HEK293 (cell line): ENCODE data around the gene FNDC1.
A peak's percentile ranks its signal among the peaks of the same experiment; 100 is the strongest.
"Not testable (repeated sequence)": the region's sequence is repeated elsewhere in the genome, so short reads cannot be mapped to it uniquely, and the experiment has no call there.

Experiments used
- CTCF ChIA-PET: fragments of 350-600 bp; formaldehyde crosslinking; extraction: SDS; loops from one replicate; lab custom pipeline; 2021; ENCODE audit warnings: antibody characterized with exemption; lab: Yijun Ruan, JAX
- POLR2A ChIA-PET: fragments of 300-600 bp; formaldehyde crosslinking; extraction: SDS; loops from one replicate; lab custom pipeline; 2020; ENCODE audit warnings: antibody characterized with exemption, inconsistent platforms; lab: Yijun Ruan, JAX
- H3K27ac ChIP-seq: fragments of 200-500 bp; sonication (Bioruptor generic); 2 replicates; pipeline ENCODE4 v1.5.1; 2014; ENCODE audit warnings: low read depth, low read length, control low read depth, inconsistent platforms; ENCODE audit errors: extremely low read depth
- H3K36me3 ChIP-seq, 2 experiments: fragments of 200-500 bp in 1 of 2; sonication (Bioruptor generic) in 1 of 2; 1 replicate in 1 of 2; 2 replicates in 1 of 2; pipeline ENCODE4 v1.5.1; 2014 to 2017; ENCODE audit warnings: inconsistent platforms in 2 of 2, low read length in 2 of 2; ENCODE audit not compliant: control insufficient read depth in 2 of 2, insufficient read depth in 1 of 2
- H3K4me1 ChIP-seq: fragments of 200-500 bp; sonication (Bioruptor generic); 2 replicates; pipeline ENCODE4 v1.5.1; 2014; ENCODE audit warnings: mild to moderate bottlenecking, low read length, inconsistent platforms; ENCODE audit not compliant: control insufficient read depth, insufficient read depth
- H3K4me3 ChIP-seq: 2 replicates; pipeline ENCODE4 v1.5.1; 2011; ENCODE audit warnings: low read depth, mild to moderate bottlenecking, control low read depth, low read length, moderate library complexity
- H3K9me3 ChIP-seq: fragments of 200-500 bp; sonication (Bioruptor generic); 2 replicates; pipeline ENCODE4 v1.5.1; 2014; ENCODE audit warnings: low read depth, low read length, inconsistent platforms; ENCODE audit not compliant: control insufficient read depth, insufficient read depth
- AEBP2 ChIP-seq: fragments of 450-650 bp; formaldehyde crosslinking; IDR thresholded peaks from 2 replicates; pipeline ENCODE4 v1.5.1; 2016; ENCODE audit warnings: missing biosample characterization, missing genetic modification characterization, borderline replicate concordance
- BCL11B ChIP-seq: fragments of 450-650 bp; formaldehyde crosslinking; IDR thresholded peaks from 2 replicates; pipeline ENCODE4 v1.5.1; 2016; ENCODE audit warnings: low read depth, missing biosample characterization, missing genetic modification characterization
- EGR2 ChIP-seq: fragments of 450-650 bp; formaldehyde crosslinking; IDR thresholded peaks from 2 replicates; pipeline ENCODE4 v1.5.1; 2016; ENCODE audit warnings: low read depth, missing biosample characterization, missing genetic modification characterization
- IKZF3 ChIP-seq: fragments of 450-650 bp; IDR thresholded peaks from 2 replicates; pipeline ENCODE4 v1.5.0; 2018; ENCODE audit warnings: missing biosample characterization, mild to moderate bottlenecking, missing genetic modification characterization, moderate library complexity
- PRDM6 ChIP-seq: fragments of 450-650 bp; formaldehyde crosslinking; IDR thresholded peaks from 2 replicates; pipeline ENCODE4 v1.5.1; 2017; ENCODE audit warnings: missing biosample characterization, missing genetic modification characterization
- SCRT1 ChIP-seq: fragments of 450-650 bp; formaldehyde crosslinking; IDR thresholded peaks from 2 replicates; pipeline ENCODE4 v1.5.1; 2016; ENCODE audit warnings: missing biosample characterization, missing genetic modification characterization, borderline replicate concordance
- SCRT2 ChIP-seq: fragments of 450-650 bp; formaldehyde crosslinking; IDR thresholded peaks from 2 replicates; pipeline ENCODE4 v1.5.1; 2016; ENCODE audit warnings: missing biosample characterization, missing genetic modification characterization
- SETDB1 ChIP-seq: IDR thresholded peaks from one replicate; pipeline ENCODE4 v1.6.1; 2017; ENCODE audit warnings: mild to moderate bottlenecking, low read length, moderate library complexity, mixed read lengths; ENCODE audit not compliant: insufficient read length
- WT1 ChIP-seq: fragments of 450-650 bp; formaldehyde crosslinking; IDR thresholded peaks from 2 replicates; pipeline ENCODE4 v1.5.1; 2016; ENCODE audit warnings: missing biosample characterization, missing genetic modification characterization
- ZBTB26 ChIP-seq: fragments of 450-650 bp; formaldehyde crosslinking; optimal IDR thresholded peaks from 2 replicates; pipeline ENCODE3; 2016; ENCODE audit warnings: missing biosample characterization, mild to moderate bottlenecking, missing genetic modification characterization
- ZFP37 ChIP-seq: fragments of 450-650 bp; formaldehyde crosslinking; IDR thresholded peaks from 2 replicates; pipeline ENCODE4 v1.5.1; 2016; ENCODE audit warnings: missing biosample characterization, missing genetic modification characterization
- ZNF146 ChIP-seq: fragments of 450-650 bp; formaldehyde crosslinking; IDR thresholded peaks from 2 replicates; pipeline ENCODE4 v1.5.1; 2016; ENCODE audit warnings: missing biosample characterization, missing genetic modification characterization
- ZNF174 ChIP-seq: fragments of 450-650 bp; formaldehyde crosslinking; IDR thresholded peaks from 2 replicates; pipeline ENCODE4 v1.5.0; 2017; ENCODE audit warnings: missing biosample characterization, mild to moderate bottlenecking, missing genetic modification characterization
- ZNF280D ChIP-seq: fragments of 450-650 bp; formaldehyde crosslinking; IDR thresholded peaks from 2 replicates; pipeline ENCODE4 v1.5.1; 2016; ENCODE audit warnings: missing biosample characterization, missing genetic modification characterization
- ZNF362 ChIP-seq: fragments of 450-650 bp; formaldehyde crosslinking; IDR thresholded peaks from 2 replicates; pipeline ENCODE4 v1.5.1; 2016; ENCODE audit warnings: missing biosample characterization, missing genetic modification characterization
- ZNF488 ChIP-seq: fragments of 450-650 bp; formaldehyde crosslinking; IDR thresholded peaks from 2 replicates; pipeline ENCODE4 v1.5.1; 2016; ENCODE audit warnings: missing biosample characterization, missing genetic modification characterization
- ZNF585B ChIP-seq: fragments of 450-650 bp; formaldehyde crosslinking; IDR thresholded peaks from 2 replicates; pipeline ENCODE4 v1.5.1; 2016; ENCODE audit warnings: missing biosample characterization, missing genetic modification characterization
- ZNF677 ChIP-seq: fragments of 450-650 bp; IDR thresholded peaks from 2 replicates; pipeline ENCODE4 v1.5.0; 2018; ENCODE audit warnings: missing biosample characterization, mild to moderate bottlenecking, missing genetic modification characterization, moderate library complexity
- ZSCAN30 ChIP-seq: fragments of 450-650 bp; IDR thresholded peaks from 2 replicates; pipeline ENCODE4 v1.5.1; 2018; ENCODE audit warnings: missing biosample characterization, mild to moderate bottlenecking, missing genetic modification characterization, moderate library complexity

Gene FNDC1

GRCh38 chr6:159282421-159282820, 113.2 kb downstream of the FNDC1 start:
- TF ChIP-seq SETDB1 = no peak
- no peak for TF ChIP-seq PRDM6 (tag by site-specific recombination)
- no peak for TF ChIP-seq ZNF488 (tag by site-specific recombination)
- no peak for TF ChIP-seq ZNF677 (tag by site-specific recombination)
- Histone ChIP-seq H3K4me1 (peaks cover 5% of the 10 kb centered on the region; the same call in 1 of the 2 replicates), H3K9me3 (no peaks in the 10 kb centered on the region), H3K36me3 (no peaks in the 10 kb centered on the region), H3K27ac (no peak overlapping the region), H3K4me3 (no peak overlapping the region)
- CTCF ChIA-PET = interaction anchor here (0.5 kb wide), 1 partner anchor 203 kb away, joined by 3 read pairs; no protein-coding TSS in a partner anchor
- POLR2A ChIA-PET = no interaction called here

- H3K36me3 ChIP-seq, H3K9me3 ChIP-seq, H3K27ac ChIP-seq, POLR2A ChIA-PET, CTCF ChIA-PET, H3K4me1 ChIP-seq, H3K4me3 ChIP-seq: not testable (repeated sequence)
- 0 out of 2 replicates have a peak, but pooled peaks have one; percentile 23 for TF ChIP-seq ZNF280D
- peak; percentile 84 for TF ChIP-seq ZNF146 (tag by site-specific recombination)
Measured at GRCh38 chr6:159284661-159285060, 115.5 kb downstream of the FNDC1 start.

GRCh38 chr6:159298840-159299239, 129.6 kb downstream of the FNDC1 start:
- CTCF ChIA-PET = interaction anchor here (0.7 to 2.0 kb wide), 5 partner anchors 11 to 1132 kb away, joined by 3 to 5 read pairs (median 3); no protein-coding TSS in a partner anchor
- no peaks in the 10 kb centered on the region for H3K9me3 ChIP-seq
- POLR2A ChIA-PET = no interaction called here
- H3K4me1 ChIP-seq = no peaks in the 10 kb centered on the region
- H3K4me3 ChIP-seq = no peak overlapping the region
- H3K27ac ChIP-seq = no peak overlapping the region
- no peak for TF ChIP-seq ZNF585B (tag by site-specific recombination)
- TF ChIP-seq AEBP2 (tag by site-specific recombination) = no peak
- peak; percentile 73 for TF ChIP-seq SCRT2
- TF ChIP-seq SCRT1 = 0 out of 2 replicates have a peak, but pooled peaks have one; percentile 37
- H3K36me3 ChIP-seq = no peaks in the 10 kb centered on the region

GRCh38 chr6:159299566-159299965, 130.4 kb downstream of the FNDC1 start:
- ChIA-PET POLR2A (no interaction called here), CTCF (interaction anchor here (1.2 to 2.0 kb wide), 2 partner anchors 12 to 46 kb away, joined by 4 to 5 read pairs; no protein-coding TSS in a partner anchor)
- H3K9me3 ChIP-seq = no peaks in the 10 kb centered on the region
- no peak overlapping the region for H3K4me3 ChIP-seq
- no peaks in the 10 kb centered on the region for H3K4me1 ChIP-seq
- H3K36me3 ChIP-seq = no peaks in the 10 kb centered on the region
- H3K27ac ChIP-seq = no peak overlapping the region
- TF ChIP-seq ZNF362 (tag by site-specific recombination) (no peak), BCL11B (tag by site-specific recombination) (no peak), ZBTB26 (tag by site-specific recombination) (no peak), ZFP37 (tag by site-specific recombination) (no peak), EGR2 (tag by site-specific recombination) (no peak), ZSCAN30 (no peak), WT1 (tag by site-specific recombination) (no peak), IKZF3 (tag by site-specific recombination) (no peak), ZNF174 (no peak)
